GM21360 (cell line): Measurements from ENCODE around the gene CAMK1D.
"Not testable (repeated sequence)": the region's sequence is repeated elsewhere in the genome, so short reads cannot be mapped to it uniquely, and the experiment has no call there.

ENCODE experiments used
- ATAC-seq: cut with Tn5 transposase; IDR thresholded peaks from one replicate; pipeline ENCODE4 v1.9.1; 2021; ENCODE audit warnings: mild to moderate bottlenecking, moderate library complexity; ENCODE audit not compliant: unreplicated experiment

CAMK1D gene

GRCh38 chr10:12543589-12543988, 194.2 kb downstream of the CAMK1D start:
- no peak for ATAC-seq

DNA sequence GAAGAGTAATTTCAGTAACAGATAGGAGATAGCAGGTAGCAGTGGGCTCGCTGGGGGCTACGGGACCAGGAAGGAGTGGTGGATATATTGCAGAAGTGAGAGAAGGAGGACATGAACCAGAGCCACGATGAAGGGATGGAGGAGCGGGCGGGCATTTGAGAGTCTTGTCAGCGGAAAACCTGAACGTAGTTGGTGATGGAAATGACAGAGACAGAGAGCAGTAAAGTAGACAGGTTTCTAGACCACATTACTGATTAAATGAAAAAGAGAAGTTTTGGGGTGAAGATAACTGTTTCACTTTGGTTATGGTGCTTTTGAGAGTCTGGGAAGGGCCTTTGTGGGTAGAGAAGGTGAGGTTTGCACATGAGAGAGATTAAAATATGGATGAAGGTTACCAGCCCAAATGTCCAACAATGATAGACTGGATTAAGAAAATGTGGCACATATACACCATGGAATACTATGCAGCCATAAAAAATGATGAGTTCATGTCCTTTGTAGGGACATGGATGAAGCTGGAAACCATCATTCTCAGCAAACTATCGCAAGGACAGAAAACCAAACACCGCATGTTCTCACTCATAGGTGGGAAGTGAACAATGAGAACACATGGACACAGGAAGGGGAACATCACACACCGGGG, 196.9 kb downstream of the CAMK1D start:
- ATAC-seq: not testable (repeated sequence)

- ATAC-seq: no peak
These were observed 198.0 kb downstream of the CAMK1D start for GRCh38 chr10:12547301-12547771.

- ATAC-seq: no peak
These were observed 199.9 kb downstream of the CAMK1D start for GRCh38 chr10:12549297-12549696.

DNA sequence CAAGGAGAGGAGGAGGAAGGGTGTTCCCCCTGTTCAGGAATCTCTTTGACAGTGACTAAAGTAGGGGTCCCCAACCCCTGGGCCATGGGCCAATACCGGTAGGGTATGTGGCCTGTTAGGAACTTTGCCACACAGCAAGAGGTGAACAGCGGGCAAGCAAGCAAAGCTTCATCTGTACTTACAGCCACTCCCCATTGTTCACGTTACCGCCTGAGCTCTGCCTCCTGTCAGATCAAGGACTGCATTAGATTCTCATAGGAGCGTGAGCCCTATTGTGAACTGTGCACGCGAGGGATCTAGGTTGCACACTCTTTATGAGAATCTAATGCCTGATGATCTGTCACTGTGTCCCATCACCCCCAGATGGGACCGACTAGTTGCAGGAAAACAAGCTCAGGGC, 201.6 kb downstream of the CAMK1D start:
- no peak for ATAC-seq

DNA sequence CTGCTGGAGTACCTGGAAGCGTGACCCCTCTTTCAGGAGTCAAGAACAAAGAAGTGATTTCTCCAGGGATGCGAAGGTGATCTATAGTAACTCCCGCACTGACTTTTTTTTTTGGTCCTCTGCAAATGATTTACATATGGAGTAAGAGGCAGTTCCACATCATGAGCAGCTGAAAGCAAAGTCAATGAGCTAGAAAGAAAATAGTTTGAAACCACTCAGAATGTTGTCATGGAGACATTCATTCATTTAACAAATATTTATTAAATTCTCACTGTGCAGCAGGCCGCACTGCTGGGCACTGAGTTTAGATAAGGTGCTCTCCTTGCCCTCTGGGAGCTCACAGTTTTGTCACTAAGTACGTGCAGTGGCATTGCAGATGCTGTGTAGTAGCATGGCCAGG, 206.7 kb downstream of the CAMK1D start:
- ATAC-seq: no peak

- ATAC-seq: no peak
These were observed 210.3 kb downstream of the CAMK1D start for GRCh38 chr10:12559578-12560178.

GRCh38 chr10:12561307-12561706, 212.0 kb downstream of the CAMK1D start:
- ATAC-seq: no peak

DNA sequence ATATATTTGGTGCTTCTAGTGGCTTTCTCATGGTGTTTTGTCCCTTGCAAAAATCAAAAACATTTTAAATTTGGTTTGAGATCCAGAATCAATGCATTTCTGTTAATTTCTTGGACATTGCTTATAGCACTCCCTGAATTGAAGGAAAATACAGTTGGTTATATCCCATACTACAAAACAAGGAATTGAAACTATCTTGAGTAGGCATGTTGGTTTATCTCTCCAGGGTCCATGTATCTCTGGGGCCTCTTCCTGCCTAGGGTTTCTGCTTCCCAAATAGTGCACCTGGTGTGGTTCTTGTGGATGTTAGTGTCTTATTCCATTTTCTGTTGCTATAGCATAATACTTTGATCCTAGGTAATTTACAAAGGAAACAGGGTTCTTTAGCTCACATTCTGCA, 212.4 kb downstream of the CAMK1D start:
- no peak for ATAC-seq

GRCh38 chr10:12563489-12563888, 214.1 kb downstream of the CAMK1D start:
- ATAC-seq: no peak

DNA sequence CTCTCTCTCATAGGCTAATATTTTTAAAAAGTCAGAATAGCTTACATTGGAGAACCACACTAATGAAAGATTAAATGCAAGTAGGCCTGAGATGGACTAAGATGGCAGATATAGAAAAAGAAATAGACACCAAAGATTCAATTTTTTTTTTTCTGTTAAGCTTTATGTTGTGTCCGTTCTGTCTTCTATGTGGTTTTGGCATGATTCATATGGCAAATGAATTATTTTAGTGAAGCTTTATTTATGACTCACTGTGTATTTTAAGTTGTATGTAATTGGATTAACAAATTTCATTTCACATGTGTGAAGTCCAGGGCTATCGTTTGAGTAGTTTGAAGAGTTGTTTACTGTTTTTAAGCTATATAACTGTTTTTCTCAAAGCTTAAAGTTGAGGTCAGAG, 214.8 kb downstream of the CAMK1D start:
- no peak for ATAC-seq

DNA sequence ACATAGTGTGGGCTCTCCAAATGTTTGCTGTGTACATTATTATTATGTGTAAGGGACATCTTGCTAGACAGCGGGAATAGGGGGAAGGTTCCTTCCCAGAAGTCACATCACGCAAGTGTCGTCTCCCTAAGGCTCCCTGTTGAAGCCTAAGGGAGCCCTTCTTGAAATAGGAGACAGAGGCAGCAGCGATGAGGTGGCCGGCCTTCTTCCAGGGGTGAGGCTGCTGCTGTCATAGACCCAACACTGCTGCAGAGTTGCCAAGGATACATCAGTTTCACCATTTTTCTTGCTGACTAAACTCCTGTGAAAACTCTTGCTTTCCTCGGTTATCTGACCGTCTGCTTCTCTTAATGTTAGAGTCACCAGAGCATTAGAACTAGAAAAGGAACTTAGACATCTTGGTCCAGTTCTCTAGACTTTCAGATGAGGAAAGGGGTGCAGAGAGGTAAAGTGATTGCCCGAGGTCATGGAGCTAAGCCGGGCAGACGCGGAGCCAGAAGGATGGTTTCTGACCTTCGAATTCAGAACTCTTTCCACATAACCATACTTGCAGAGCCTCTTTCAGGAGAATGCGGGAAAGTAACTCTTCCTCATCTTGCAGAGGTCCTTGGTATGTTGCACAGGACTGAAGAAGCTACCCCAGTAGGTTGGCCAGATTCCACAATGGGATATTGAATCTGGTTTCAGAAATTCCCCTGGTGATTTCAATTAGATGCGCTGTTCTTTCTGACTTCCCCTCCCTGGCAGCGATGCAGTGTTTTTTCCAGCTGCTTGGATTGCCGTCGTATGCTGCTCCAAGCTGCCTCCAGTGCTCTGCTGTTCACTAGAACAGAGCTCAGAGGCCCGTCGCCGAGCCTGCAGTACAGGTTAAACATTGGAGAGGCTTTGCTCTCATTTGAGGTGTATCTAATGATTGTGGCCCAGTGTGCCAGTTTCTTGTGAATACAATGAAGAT, 217.1 kb downstream of the CAMK1D start:
- ATAC-seq: no peak

DNA sequence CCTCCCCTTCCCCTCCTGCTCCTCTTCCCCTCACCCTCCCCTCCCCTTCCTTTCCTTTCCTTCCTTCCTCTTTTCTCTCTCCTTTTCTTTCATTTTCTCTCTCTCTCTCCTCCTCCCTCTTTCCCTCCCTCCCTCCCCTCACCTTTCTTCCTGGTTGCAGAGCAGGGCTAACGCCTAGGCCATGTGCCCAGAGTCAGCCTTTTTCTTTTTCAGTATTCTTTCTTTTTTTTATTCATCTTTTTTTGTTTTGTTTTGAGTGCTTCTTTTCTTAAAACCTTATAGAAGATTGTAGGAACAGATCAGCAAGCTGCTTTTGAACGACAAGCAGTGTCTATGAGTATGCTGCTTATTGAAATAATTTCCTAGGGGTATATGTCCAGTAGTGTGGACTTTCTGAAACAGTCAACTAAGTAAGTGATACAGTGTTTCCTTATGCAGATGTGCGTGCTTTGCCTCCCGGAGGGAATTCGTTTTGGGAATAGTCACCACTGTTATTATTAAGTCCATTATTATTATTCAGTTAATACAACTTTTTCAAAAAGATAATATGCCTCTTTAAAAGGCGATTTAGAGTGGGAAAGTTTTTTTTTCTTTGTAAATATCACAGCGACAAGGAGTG, 219.2 kb downstream of the CAMK1D start:
- ATAC-seq: no peak

- no peak for ATAC-seq
These were observed 222.9 kb downstream of the CAMK1D start for GRCh38 chr10:12572281-12572680.

DNA sequence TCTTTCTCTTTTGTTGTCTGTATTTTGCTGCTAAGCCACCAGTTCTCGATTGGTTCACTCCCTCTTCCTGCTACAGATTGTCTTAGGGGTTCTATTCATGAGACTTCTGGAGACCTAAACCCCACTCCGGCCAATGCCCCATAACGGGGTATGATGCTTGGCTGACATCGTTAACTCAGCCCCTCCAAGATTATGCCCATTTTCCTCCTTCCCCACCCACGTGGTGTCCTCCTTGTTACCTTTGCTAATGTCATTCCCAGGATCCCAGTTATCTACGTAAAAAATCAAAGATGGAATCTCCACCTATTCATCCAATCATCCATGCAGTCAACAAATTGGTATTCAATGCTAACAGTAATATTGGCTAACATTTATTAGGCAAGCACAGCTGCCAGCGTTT, 228.3 kb downstream of the CAMK1D start:
- no peak for ATAC-seq

DNA sequence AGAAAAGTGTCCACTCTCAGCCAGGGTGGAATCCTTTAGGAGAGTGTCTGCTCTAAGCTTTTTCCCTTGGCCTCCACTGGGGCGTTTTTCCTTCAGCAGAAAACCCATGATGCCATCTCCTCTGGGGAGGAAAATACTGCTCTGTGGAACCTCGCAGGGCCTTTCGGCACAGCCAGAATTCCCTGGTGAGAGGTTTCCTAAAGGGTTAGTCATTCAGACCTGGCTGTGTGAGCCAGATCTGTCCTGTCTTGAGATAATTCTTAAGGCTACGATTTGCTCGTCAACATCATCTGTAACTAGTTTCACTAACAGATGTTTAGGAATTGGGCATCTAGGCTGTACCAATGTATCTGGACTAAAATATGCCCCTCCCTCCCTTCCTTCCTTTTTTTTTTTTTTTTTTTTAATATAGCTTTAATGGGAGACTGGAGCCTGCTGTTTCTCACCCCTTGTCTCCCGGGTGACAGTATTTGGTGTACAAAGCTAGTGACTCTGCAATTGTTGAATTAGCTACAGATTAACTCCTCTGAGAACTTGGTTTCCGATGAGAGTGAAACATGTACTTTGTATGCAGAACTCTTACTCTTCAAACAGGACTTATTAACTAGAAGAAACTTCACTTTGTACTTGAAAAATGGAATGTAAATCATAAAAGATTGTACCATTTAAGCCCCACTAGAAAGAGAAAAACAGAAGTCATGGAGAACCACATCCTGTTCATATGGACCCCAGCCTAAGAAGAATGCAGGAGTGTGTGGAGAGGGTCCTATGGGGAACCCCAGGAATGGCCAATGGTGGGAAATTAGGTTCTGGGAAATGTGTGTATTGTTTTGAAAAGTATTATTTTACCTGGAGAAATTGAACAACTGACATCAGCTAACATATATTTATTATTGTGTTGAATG, 230.9 kb downstream of the CAMK1D start:
- ATAC-seq: no peak

DNA sequence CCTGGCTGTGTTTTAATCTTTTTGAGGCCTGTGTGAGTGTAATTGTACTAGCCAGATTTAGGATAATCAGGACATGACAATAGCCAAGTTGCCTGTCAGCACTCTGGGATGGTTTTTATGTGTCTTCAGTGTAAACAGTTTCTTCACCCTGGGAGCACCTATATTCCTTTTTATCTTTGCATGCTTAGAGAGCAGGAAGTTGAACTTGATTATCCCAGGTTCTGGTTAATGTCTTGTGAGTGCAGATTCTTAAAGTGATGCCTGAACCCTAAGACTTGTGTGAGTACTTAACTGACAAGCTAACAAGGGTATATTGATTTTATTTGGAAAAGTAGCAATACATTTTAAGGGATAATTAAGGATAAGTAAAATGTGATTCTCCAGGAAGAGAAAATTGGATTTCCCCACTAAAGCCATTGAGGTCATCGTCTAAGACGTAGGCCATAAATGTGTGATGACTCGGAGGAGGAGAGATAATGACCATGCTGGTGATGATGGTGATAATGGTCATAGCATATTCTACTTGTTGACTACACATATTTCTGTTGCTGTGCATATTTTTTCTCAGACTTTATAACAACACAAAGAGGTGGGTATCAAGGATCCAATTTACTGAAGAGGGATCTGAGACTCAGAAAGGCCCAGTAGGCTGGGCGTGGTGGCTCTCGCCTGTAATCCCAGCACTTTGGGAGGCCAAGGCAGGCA, 234.7 kb downstream of the CAMK1D start:
- no peak for ATAC-seq

DNA sequence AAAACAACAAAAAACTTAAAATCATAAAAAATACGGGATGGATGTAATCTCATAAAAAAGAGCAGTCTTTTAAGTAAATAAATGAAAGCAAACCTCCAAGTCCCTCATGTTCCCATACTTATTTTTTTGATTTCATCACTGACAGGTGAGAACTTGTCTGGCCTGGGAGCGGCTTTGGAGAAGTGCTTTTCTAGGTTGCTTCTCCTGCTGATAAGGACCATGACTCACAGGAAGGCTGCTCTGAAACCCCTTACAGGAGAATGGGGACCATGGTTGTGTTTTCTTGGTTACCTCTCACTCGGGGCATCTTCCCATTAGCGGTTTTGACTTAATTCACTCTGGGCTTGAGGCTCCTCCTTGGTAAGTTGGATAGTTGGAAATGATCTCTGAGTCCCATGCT, 237.4 kb downstream of the CAMK1D start:
- ATAC-seq: no peak

GRCh38 chr10:12587451-12587888, 238.1 kb downstream of the CAMK1D start:
- ATAC-seq: no peak
